HCT116 (cell line): ENCODE results near the gene MAML3. TPM values are rescaled to one million over a fixed set of nuclear protein-coding genes. Genes with fewer than 3 reads are reported as not detected.

ENCODE experiments used
- ATAC-seq: fragments of 200-7000 bp; cut with Tn5 transposase; 2 replicates; pipeline ENCODE4 v1.9.1; 2020; ENCODE audit warnings: mild to moderate bottlenecking, moderate library complexity
- BruUV-seq: library from RNA; stranded (reverse); fragments of 400-500 nt; replicated peaks from 2 replicates; lab custom pipeline; 2021; lab: Mats Ljungman, UMichigan
- CTCF ChIA-PET: fragments of 300-600 bp; sonication (Branson Sonifier 250); formaldehyde crosslinking; loops from one replicate; lab custom pipeline; 2021; ENCODE audit warnings: antibody characterized with exemption; lab: Charles Lee
- POLR2A ChIA-PET: fragments of 300-600, 350-600 bp; sonication (Branson Sonifier 250); formaldehyde crosslinking; loops from one replicate; lab custom pipeline; 2021; ENCODE audit warnings: antibody characterized with exemption; lab: Charles Lee
- RAD21 ChIA-PET, 2 experiments: fragments of 300-600 bp; sonication (Branson Sonifier 250); formaldehyde crosslinking; loops; one replicate each; lab custom pipeline; 2023; ENCODE audit warnings: low total read pairs in 2 of 2; ENCODE audit not compliant: uncharacterized antibody in 2 of 2, unreplicated experiment in 2 of 2, low non-redundant PET in 1 of 2; lab: Charles Lee
- DNase-seq: peaks from one replicate; pipeline ENCODE4 v3.0.0-alpha.2; 2010; ENCODE audit warnings: low read depth, low spot score
- H2AFZ ChIP-seq: fragments of 200-600 bp; shearing (Covaris generic), sonication (generic); 2 replicates; pipeline ENCODE4 v1.6.1; 2017; ENCODE audit warnings: low read depth, mixed run types, mixed read lengths, antibody characterized with exemption, low read length; ENCODE audit not compliant: poor library complexity, severe bottlenecking
- H3K27ac ChIP-seq: 2 replicates; pipeline ENCODE4 v1.5.1; 2012; ENCODE audit warnings: low read depth, low read length
- H3K27me3 ChIP-seq: fragments of 200-600 bp; sonication (generic); 2 replicates; pipeline ENCODE4 v1.6.1; 2016; ENCODE audit warnings: mixed run types, low read length, mixed read lengths; ENCODE audit not compliant: insufficient read depth
- H3K36me3 ChIP-seq, 2 experiments: fragments of 200-500 bp in 1 of 2; fragments of 200-600 bp in 1 of 2; sonication (Bioruptor generic) in 1 of 2; sonication (generic) in 1 of 2; 2 replicates each; pipeline versions ENCODE4 v1.5.1 to v1.6.1; 2014 to 2016; ENCODE audit warnings: low read length in 2 of 2, inconsistent platforms in 1 of 2, mixed read lengths in 1 of 2, mixed run types in 1 of 2; ENCODE audit not compliant: insufficient read depth in 2 of 2, control insufficient read depth in 1 of 2
- H3K4me1 ChIP-seq, 2 experiments: fragments of 200-600 bp in 1 of 2; sonication (generic) in 1 of 2; 2 replicates each; pipeline versions ENCODE4 v1.5.1 to v1.6.1; 2012 to 2017; ENCODE audit warnings: low read length in 2 of 2, inconsistent platforms in 1 of 2, mild to moderate bottlenecking in 1 of 2, mixed read lengths in 1 of 2, mixed run types in 1 of 2, moderate library complexity in 1 of 2; ENCODE audit not compliant: insufficient read depth in 2 of 2, control insufficient read depth in 1 of 2
- H3K4me2 ChIP-seq: fragments of 200-600 bp; sonication (generic); 2 replicates; pipeline ENCODE4 v1.6.1; 2017; ENCODE audit warnings: mixed run types, low read length, mixed read lengths
- H3K4me3 ChIP-seq, 2 experiments: fragments of 200-600 bp in 1 of 2; sonication (generic) in 1 of 2; replicated peaks in 1 of 2; 2 replicates each; pipeline ENCODE4 v1.5.1; 2011 to 2016; ENCODE audit warnings: low read length in 2 of 2, control low read depth in 1 of 2, low read depth in 1 of 2, mild to moderate bottlenecking in 1 of 2, mixed read lengths in 1 of 2, mixed run types in 1 of 2
- H3K79me2 ChIP-seq: fragments of 200-600 bp; sonication (generic); 2 replicates; pipeline ENCODE4 v1.6.1; 2017; ENCODE audit warnings: mild to moderate bottlenecking, mixed run types, low read length, moderate library complexity, mixed read lengths; ENCODE audit not compliant: insufficient read depth
- H3K9ac ChIP-seq: fragments of 200-600 bp; sonication (generic); 2 replicates; pipeline ENCODE4 v1.6.1; 2016; ENCODE audit warnings: low read length, mixed read lengths
- H3K9me2 ChIP-seq: fragments of 200-600 bp; sonication (generic), shearing (Covaris generic); 2 replicates; pipeline ENCODE4 v1.6.1; 2017; ENCODE audit warnings: mixed run types, mild to moderate bottlenecking, moderate library complexity; ENCODE audit not compliant: insufficient read depth
- H3K9me3 ChIP-seq, 2 experiments: fragments of 200-500 bp in 1 of 2; fragments of 200-600 bp in 1 of 2; sonication (Bioruptor generic) in 1 of 2; sonication (generic) in 1 of 2; 2 replicates each; pipeline ENCODE4 v1.6.1; 2014 to 2017; ENCODE audit warnings: low read length in 2 of 2, mixed read lengths in 2 of 2, inconsistent platforms in 1 of 2, low read depth in 1 of 2, mild to moderate bottlenecking in 1 of 2, mixed run types in 1 of 2, moderate library complexity in 1 of 2; ENCODE audit not compliant: control insufficient read depth in 1 of 2, insufficient read depth in 1 of 2
- H4K20me1 ChIP-seq: fragments of 200-600 bp; sonication (generic), shearing (Covaris generic); 2 replicates; pipeline ENCODE4 v1.6.1; 2017; ENCODE audit warnings: mixed run types, mild to moderate bottlenecking, moderate library complexity; ENCODE audit not compliant: insufficient read depth
- CBX3 ChIP-seq: IDR thresholded peaks from 2 replicates; pipeline ENCODE4 v1.6.1; 2012; ENCODE audit warnings: low read depth
- CEBPB ChIP-seq: IDR thresholded peaks from 2 replicates; pipeline ENCODE4 v1.6.1; 2012; ENCODE audit warnings: low read depth
- JUND ChIP-seq: IDR thresholded peaks from 2 replicates; pipeline ENCODE4 v1.6.1; 2012
- POLR2AphosphoS5 ChIP-seq: IDR thresholded peaks from 2 replicates; pipeline ENCODE4 v1.6.1; 2011; ENCODE audit warnings: mild to moderate bottlenecking, low read depth, low read length, moderate library complexity
- RAD21 ChIP-seq: IDR thresholded peaks from 2 replicates; pipeline ENCODE4 v1.6.1; 2012; ENCODE audit warnings: low read depth, mild to moderate bottlenecking
- SP1 ChIP-seq: IDR thresholded peaks from 2 replicates; pipeline ENCODE4 v1.6.1; 2012; ENCODE audit warnings: low read depth
- ZNF274 ChIP-seq: fragments of 200-500 bp; sonication (Bioruptor generic); IDR thresholded peaks from 2 replicates; pipeline ENCODE4 v1.6.1; 2014; ENCODE audit warnings: mild to moderate bottlenecking, low read depth, low read length, inconsistent platforms
- intact Hi-C: fragments of 100-400 bp; cut with micrococcal nuclease; formaldehyde crosslinking; loops from 2 replicates; pipeline ENCODE4 v1.10.0; 2022
- total RNA-seq: library from RNA; stranded (reverse); gene quantifications from one replicate; pipeline ENCODE4 v1.2.1, GENCODE V29; 2021; ENCODE audit not compliant: unreplicated experiment
- TF ChIP-seq, protein P1 (sequence below): IDR thresholded peaks from 2 replicates; pipeline ENCODE4 v1.6.1; 2012
- TF ChIP-seq, protein P2 (sequence below): IDR thresholded peaks from 2 replicates; pipeline ENCODE4 v1.6.1; 2012
- TF ChIP-seq, protein P3 (sequence below): IDR thresholded peaks from 2 replicates; pipeline ENCODE4 v1.6.1; 2012; ENCODE audit warnings: low read depth

Gene MAML3
- total RNA-seq, 1 experiment from 2014 or later: 3.1 TPM

DNA sequence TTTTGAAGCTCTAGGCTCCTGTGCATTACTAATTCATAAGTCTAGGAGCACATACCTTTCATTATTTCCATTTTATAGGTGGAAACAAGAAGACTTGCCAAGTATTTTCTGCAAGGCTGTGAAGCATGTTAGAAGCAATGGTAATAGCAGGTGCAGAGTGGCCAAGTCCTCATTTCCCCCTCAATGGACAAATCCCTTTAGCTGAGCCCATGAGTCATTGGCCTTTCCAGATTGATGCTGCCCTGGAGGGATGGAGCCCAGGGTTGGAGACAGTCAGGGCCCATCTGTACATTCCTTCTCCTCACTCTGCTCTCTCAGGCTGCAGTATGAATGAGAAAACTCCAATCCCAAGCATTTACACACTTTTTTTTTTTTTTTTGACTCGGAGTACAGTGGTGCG, 481.8 kb downstream of the MAML3 start:
- no peaks in the 10 kb centered on the region for H3K4me1 ChIP-seq
- no peak overlapping the region for H3K4me3 ChIP-seq
- intact Hi-C loops: no loop called here
- POLR2A ChIA-PET: no interaction called here
- no peak overlapping the region for H3K4me2 ChIP-seq
- TF ChIP-seq POLR2AphosphoS5 (no peak), RAD21 (no peak), JUND (no peak), CBX3 (no peak), ZNF274 (no peak), SP1 (no peak), CEBPB (no peak)
- TF ChIP-seq, protein P1, sequence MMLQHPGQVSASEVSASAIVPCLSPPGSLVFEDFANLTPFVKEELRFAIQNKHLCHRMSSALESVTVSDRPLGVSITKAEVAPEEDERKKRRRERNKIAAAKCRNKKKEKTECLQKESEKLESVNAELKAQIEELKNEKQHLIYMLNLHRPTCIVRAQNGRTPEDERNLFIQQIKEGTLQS: no peak
- TF ChIP-seq, protein P2, sequence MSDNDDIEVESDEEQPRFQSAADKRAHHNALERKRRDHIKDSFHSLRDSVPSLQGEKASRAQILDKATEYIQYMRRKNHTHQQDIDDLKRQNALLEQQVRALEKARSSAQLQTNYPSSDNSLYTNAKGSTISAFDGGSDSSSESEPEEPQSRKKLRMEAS: no peak
- TF ChIP-seq, protein P3, sequence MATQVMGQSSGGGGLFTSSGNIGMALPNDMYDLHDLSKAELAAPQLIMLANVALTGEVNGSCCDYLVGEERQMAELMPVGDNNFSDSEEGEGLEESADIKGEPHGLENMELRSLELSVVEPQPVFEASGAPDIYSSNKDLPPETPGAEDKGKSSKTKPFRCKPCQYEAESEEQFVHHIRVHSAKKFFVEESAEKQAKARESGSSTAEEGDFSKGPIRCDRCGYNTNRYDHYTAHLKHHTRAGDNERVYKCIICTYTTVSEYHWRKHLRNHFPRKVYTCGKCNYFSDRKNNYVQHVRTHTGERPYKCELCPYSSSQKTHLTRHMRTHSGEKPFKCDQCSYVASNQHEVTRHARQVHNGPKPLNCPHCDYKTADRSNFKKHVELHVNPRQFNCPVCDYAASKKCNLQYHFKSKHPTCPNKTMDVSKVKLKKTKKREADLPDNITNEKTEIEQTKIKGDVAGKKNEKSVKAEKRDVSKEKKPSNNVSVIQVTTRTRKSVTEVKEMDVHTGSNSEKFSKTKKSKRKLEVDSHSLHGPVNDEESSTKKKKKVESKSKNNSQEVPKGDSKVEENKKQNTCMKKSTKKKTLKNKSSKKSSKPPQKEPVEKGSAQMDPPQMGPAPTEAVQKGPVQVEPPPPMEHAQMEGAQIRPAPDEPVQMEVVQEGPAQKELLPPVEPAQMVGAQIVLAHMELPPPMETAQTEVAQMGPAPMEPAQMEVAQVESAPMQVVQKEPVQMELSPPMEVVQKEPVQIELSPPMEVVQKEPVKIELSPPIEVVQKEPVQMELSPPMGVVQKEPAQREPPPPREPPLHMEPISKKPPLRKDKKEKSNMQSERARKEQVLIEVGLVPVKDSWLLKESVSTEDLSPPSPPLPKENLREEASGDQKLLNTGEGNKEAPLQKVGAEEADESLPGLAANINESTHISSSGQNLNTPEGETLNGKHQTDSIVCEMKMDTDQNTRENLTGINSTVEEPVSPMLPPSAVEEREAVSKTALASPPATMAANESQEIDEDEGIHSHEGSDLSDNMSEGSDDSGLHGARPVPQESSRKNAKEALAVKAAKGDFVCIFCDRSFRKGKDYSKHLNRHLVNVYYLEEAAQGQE: no peak
- DNase-seq (no peak), ATAC-seq (no peak)
- no peak overlapping the region for H3K27ac ChIP-seq
- no TSS peak for BruUV-seq
- no peaks in the 10 kb centered on the region for H3K9me2 ChIP-seq
- no peaks in the 10 kb centered on the region for H3K79me2 ChIP-seq
- RAD21 ChIA-PET: no interaction called here
- H4K20me1 ChIP-seq: no peaks in the 10 kb centered on the region
- H2AFZ ChIP-seq: no peak overlapping the region
- no peaks in the 10 kb centered on the region for H3K36me3 ChIP-seq
- H3K9ac ChIP-seq: no peak overlapping the region
- H3K27me3 ChIP-seq: no peaks in the 10 kb centered on the region
- CTCF ChIA-PET: no interaction called here
- H3K9me3 ChIP-seq: no peaks in the 10 kb centered on the region
